Colonic mucosa (tissue), 4 donors: ENCODE measurements around the gene USH2A. TPM values are rescaled to one million over a fixed set of nuclear protein-coding genes. Genes with fewer than 3 reads are reported as not detected.

Source experiments
- DNase-seq: peaks from one replicate; pipeline ENCODE4 v3.0.0-alpha.2; 2020
- H3K27ac ChIP-seq: fragments of 200-600 bp; one replicate; pipeline ENCODE4 v1.8.0; 2021
- H3K27me3 ChIP-seq: fragments of 200-600 bp; one replicate; pipeline ENCODE4 v1.8.0; 2021
- H3K36me3 ChIP-seq: fragments of 200-600 bp; one replicate; pipeline ENCODE4 v1.8.0; 2021
- H3K4me1 ChIP-seq: fragments of 200-600 bp; one replicate; pipeline ENCODE4 v1.8.0; 2021; ENCODE audit warnings: mild to moderate bottlenecking
- H3K4me3 ChIP-seq: fragments of 200-600 bp; one replicate; pipeline ENCODE4 v1.8.0; 2021
- H3K9ac ChIP-seq, 2 donors: one replicate each; pipeline ENCODE4 v1.7.0; 2013; ENCODE audit warnings: control low read depth in 2 of 2, low read depth in 2 of 2, low read length in 2 of 2
- H3K9me3 ChIP-seq: fragments of 200-600 bp; one replicate; pipeline ENCODE4 v1.8.0; 2021
- CTCF ChIP-seq: fragments of 200-600 bp; IDR thresholded peaks from one replicate; pipeline ENCODE4 v1.8.0; 2022; ENCODE audit warnings: antibody characterized with exemption, mild to moderate bottlenecking
- intact Hi-C: fragments of 100-400 bp; cut with DNase I; formaldehyde crosslinking; loops from one replicate; pipeline ENCODE4 v1.14.1; 2022
- total RNA-seq, 2 donors: library from RNA; stranded (reverse); fragmentation: NEBNext Ultra II Directional in 1 of 2; extraction: Animal tissue kit (Norgen Biotek cat#: 25700) in 1 of 2; gene quantifications; one replicate each; pipeline ENCODE4 v1.2.1, GENCODE V29; 2021
- donor health status: healthy.
- donor health status: DM: no; HTN: no; CAD: no.
- donor health status: DM: no; HTN: no; CAD: no.

The USH2A gene
- total RNA-seq, 2 donors from 2014 or later: 0.02 TPM; not detected in 1

DNA sequence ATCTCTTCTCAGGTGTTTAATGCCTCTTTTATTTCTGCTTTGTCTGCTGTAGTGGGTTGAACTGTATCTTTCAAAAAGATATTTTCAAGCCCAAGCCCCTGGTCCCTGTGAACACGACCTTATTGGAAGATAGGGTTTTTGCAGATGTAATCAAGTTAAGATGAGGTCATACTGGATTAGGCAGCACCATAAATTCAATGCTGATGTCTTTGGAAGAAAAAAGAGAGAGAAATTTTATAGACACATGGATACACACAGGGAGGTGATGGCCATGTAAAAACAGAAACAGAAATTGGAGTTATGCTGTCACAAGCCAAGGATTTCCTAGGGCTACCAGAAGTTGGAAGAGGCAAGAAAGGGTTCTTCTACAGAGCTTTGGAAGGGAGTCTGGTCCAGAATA is 554.7 kb downstream of the USH2A start:
- H3K9ac ChIP-seq: no peak overlapping the region
- no peaks in the 10 kb centered on the region for H3K4me1 ChIP-seq
- H3K4me3 ChIP-seq: no peak overlapping the region
- H3K36me3 ChIP-seq: no peaks in the 10 kb centered on the region
- no peak for DNase-seq
- no peaks in the 10 kb centered on the region for H3K9me3 ChIP-seq
- no peak for TF ChIP-seq CTCF
- no peak overlapping the region for H3K27ac ChIP-seq
- intact Hi-C loops: no loop called here
- H3K27me3 ChIP-seq: no peaks in the 10 kb centered on the region

DNA sequence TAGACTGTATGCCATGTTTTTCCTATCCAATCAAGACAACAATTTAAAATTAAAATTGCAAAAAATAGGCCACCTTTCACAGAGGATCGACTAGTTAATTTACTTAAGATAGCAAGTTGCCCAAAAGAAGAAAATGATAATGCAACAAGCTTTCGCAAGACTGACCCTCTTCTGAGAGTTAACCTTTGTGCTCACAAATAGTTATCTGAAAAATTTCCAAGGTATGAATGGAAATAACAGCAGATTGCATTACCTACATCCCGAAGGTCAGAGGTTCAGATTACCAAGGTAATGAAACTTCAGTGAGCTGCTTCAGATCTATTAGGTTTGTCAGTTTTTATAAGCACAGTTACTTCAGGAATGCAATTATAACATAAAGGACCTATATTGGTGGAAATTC is 558.2 kb downstream of the USH2A start:
- Histone ChIP-seq H3K4me3 (no peak overlapping the region), H3K27ac (no peak overlapping the region), H3K9me3 (no peaks in the 10 kb centered on the region), H3K36me3 (no peaks in the 10 kb centered on the region), H3K27me3 (no peaks in the 10 kb centered on the region), H3K9ac (no peak overlapping the region), H3K4me1 (no peaks in the 10 kb centered on the region)
- DNase-seq: no peak
- no peak for TF ChIP-seq CTCF
- intact Hi-C loops: no loop called here

- intact Hi-C loops: no loop called here
- Histone ChIP-seq H3K4me3 (no peak overlapping the region), H3K4me1 (no peaks in the 10 kb centered on the region), H3K36me3 (no peaks in the 10 kb centered on the region), H3K27me3 (no peaks in the 10 kb centered on the region), H3K9me3 (no peaks in the 10 kb centered on the region), H3K27ac (no peak overlapping the region), H3K9ac (no peak overlapping the region)
- no peak for TF ChIP-seq CTCF
- DNase-seq: no peak
Observed at GRCh38 chr1:215863796-215864195, 559.5 kb downstream of the USH2A start.

- DNase-seq: no peak
- intact Hi-C loops: no loop called here
- H3K4me3 ChIP-seq: no peak overlapping the region
- no peak overlapping the region for H3K9ac ChIP-seq
- no peaks in the 10 kb centered on the region for H3K27me3 ChIP-seq
- TF ChIP-seq CTCF: no peak
- no peaks in the 10 kb centered on the region for H3K36me3 ChIP-seq
- H3K4me1 ChIP-seq: no peaks in the 10 kb centered on the region
- no peaks in the 10 kb centered on the region for H3K9me3 ChIP-seq
- no peak overlapping the region for H3K27ac ChIP-seq
Observed at GRCh38 chr1:215860833-215861232, 562.4 kb downstream of the USH2A start.

DNA sequence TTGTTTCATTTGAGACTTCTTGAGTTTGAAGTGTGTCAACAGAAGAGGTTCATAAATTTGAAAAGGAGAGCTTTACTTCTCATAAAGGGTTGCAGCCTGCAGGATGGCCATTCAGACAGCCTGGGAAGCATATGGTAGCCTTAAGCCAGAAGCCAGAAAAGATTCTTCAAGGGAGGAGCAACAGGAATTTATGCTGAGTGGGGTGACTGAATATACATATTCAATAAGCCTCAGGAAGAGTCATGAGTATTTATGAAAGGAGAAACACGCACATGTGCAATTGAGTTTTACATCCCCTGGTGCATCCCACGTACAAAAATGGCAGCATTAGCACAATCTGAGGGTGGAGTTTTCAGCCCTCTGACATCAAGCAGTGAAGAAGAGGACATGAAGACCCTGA is 565.9 kb downstream of the USH2A start:
- no peak overlapping the region for H3K4me3 ChIP-seq

More for the DNA sequence above, 565.9 kb downstream of the USH2A start:
- Histone ChIP-seq H3K27me3 (no peaks in the 10 kb centered on the region), H3K36me3 (no peaks in the 10 kb centered on the region), H3K27ac (no peak overlapping the region), H3K9me3 (no peaks in the 10 kb centered on the region), H3K4me1 (no peaks in the 10 kb centered on the region), H3K9ac (no peak overlapping the region)
- intact Hi-C loops: no loop called here
- no peak for TF ChIP-seq CTCF
- no peak for DNase-seq
